ENCODE results near the gene SLC25A21. TPM values are rescaled to one million over a fixed set of nuclear protein-coding genes. Genes with fewer than 3 reads are reported as not detected.

SLC25A21 gene
- total and polyA plus RNA-seq, 2 experiments from 2014 or later: 10.6 to 12.1 TPM

GRCh38 chr14:36751920-36752319 is 420.5 kb downstream of the SLC25A21 start (continued):
- no peak for TF ChIP-seq CTCF (conservative IDR thresholded peaks at IDR 0.05; ENCODE audit: low read depth in 2 of 2)

- no peak overlapping the region for H3K4me3 Mint-ChIP-seq
- Histone ChIP-seq H3K4me3 (no peak overlapping the region), H3F3A (replicated peaks; ENCODE audit: low read depth) (no peaks in the 10 kb centered on the region)
- TF ChIP-seq NANOG (IDR thresholded peaks at IDR 0.05; ENCODE audit: borderline replicate concordance) (no peak), ZNF114 (CRISPR knock-in tag; IDR thresholded peaks at IDR 0.05) (no peak), ZNF331 (CRISPR knock-in tag; IDR thresholded peaks at IDR 0.05; ENCODE audit: low read depth) (no peak), ZNF462 (CRISPR knock-in tag; IDR thresholded peaks at IDR 0.05) (no peak), EZH2 (IDR thresholded peaks at IDR 0.05; ENCODE audit: low read depth, unreplicated experiment) (no peak), REST (IDR thresholded peaks at IDR 0.05; ENCODE audit: unreplicated experiment) (no peak), STAT1 (IDR thresholded peaks at IDR 0.05; ENCODE audit: unreplicated experiment) (no peak), ETS1 (IDR thresholded peaks at IDR 0.05) (no peak), CREB1 (CRISPR knock-in tag; IDR thresholded peaks at IDR 0.05; ENCODE audit: low read depth) (no peak), POLR2AphosphoS5 (IDR thresholded peaks at IDR 0.05; ENCODE audit: low read depth) (no peak)
Observed at GRCh38 chr14:36751106-36751505, 421.3 kb downstream of the SLC25A21 start.

More at GRCh38 chr14:36751106-36751505, 421.3 kb downstream of the SLC25A21 start:
- H3K27ac ChIP-seq (ENCODE audit: low read depth): no peak overlapping the region
- no peaks in the 10 kb centered on the region for H3K9me2 ChIP-seq (ENCODE audit: insufficient read depth)
- H3K36me3 ChIP-seq (ENCODE audit: insufficient read depth): no peaks in the 10 kb centered on the region
- Mint-ChIP-seq H3K4me1 (no peaks in the 10 kb centered on the region), H3K9me3 (peaks cover 11% of the 10 kb centered on the region), H3K36me3 (ENCODE audit: low read depth) (peaks cover 6% of the 10 kb centered on the region; the same call in 2 of the 3 replicates), H3K27me3 (ENCODE audit: insufficient read depth, low read depth, poor library complexity) (no peaks in the 10 kb centered on the region), H3K27ac (no peak overlapping the region)
- ATAC-seq (no peak), DNase-seq (ENCODE audit: low spot score) (no peak)
- no peak overlapping the region for H3K4me2 ChIP-seq
- H3K27me3 ChIP-seq (ENCODE audit: insufficient read depth): no peaks in the 10 kb centered on the region
- 0 out of 2 replicates have a peak, but pooled peaks cover 8% of the 10 kb centered on the region for H3K4me1 ChIP-seq (ENCODE audit: insufficient read depth)
- no peaks in the 10 kb centered on the region for H3K79me2 ChIP-seq (replicated peaks; ENCODE audit: insufficient read depth)
- no peak overlapping the region for H2AFZ ChIP-seq
- no peaks in the 10 kb centered on the region for H4K20me1 ChIP-seq (replicated peaks; ENCODE audit: insufficient read depth)

All from GM23338 (cell line).